ENCODE measurements around the gene TBXT. TPM values are rescaled to one million over a fixed set of nuclear protein-coding genes. Genes with fewer than 3 reads are reported as not detected.

The TBXT gene
- total RNA-seq, 1 experiment from 2014 or later, result 0.31 TPM

GRCh38 chr6:166173281-166173951 lies 5.8 kb upstream of the TBXT start:
- no peak overlapping the region for H4K91ac ChIP-seq (ENCODE audit: insufficient read length, low read depth, low read length)
- no peaks in the 10 kb centered on the region; the same call in 1 of the 2 replicates for H3K4me1 ChIP-seq (ENCODE audit: insufficient read depth, low read length)
- H3K23me2 ChIP-seq (ENCODE audit: insufficient read length, low read depth, low read length, poor library complexity, severe bottlenecking), result peaks cover 15% of the 10 kb centered on the region
- no peak overlapping the region for H3K9ac ChIP-seq (ENCODE audit: extremely low read depth, insufficient read length, low read length)
- H3K23ac ChIP-seq (ENCODE audit: insufficient read length, low read depth, low read length), result no peak overlapping the region
- H3K4ac ChIP-seq (ENCODE audit: low read depth, low read length), result no peak overlapping the region
- TF ChIP-seq CTCF (conservative IDR thresholded peaks at IDR 0.05), result no peak
- H3K27ac Mint-ChIP-seq, result no peak overlapping the region
- H3K79me1 ChIP-seq (ENCODE audit: insufficient read depth, low read depth, low read length, poor library complexity, severe bottlenecking), result no peaks in the 10 kb centered on the region
- H4K20me1 ChIP-seq (ENCODE audit: control insufficient read depth, insufficient read depth, insufficient read length), result no peaks in the 10 kb centered on the region
- no peaks in the 10 kb centered on the region for H3K79me2 ChIP-seq (ENCODE audit: insufficient read depth, low read length)
- H3K9me3 ChIP-seq (ENCODE audit: control insufficient read depth, low read depth, low read length), result no peaks in the 10 kb centered on the region
- no peak overlapping the region for H2BK12ac ChIP-seq (ENCODE audit: insufficient read length, low read depth, low read length)
- no peak overlapping the region for H3K18ac ChIP-seq (ENCODE audit: insufficient read length, low read depth, low read length)
- H3T11ph ChIP-seq (ENCODE audit: low read length), result no peak overlapping the region
- peaks cover 44% of the 10 kb centered on the region for H3K27me3 ChIP-seq (ENCODE audit: insufficient read depth, low read length)
- H2BK120ac ChIP-seq (ENCODE audit: low read depth, low read length, poor library complexity, severe bottlenecking), result no peak overlapping the region
- no peak overlapping the region for H2AK5ac ChIP-seq (ENCODE audit: insufficient read length, low read length)
- peaks cover 16 to 17% of the 10 kb centered on the region in 2 experiments for H3K4me1 Mint-ChIP-seq
- no CpG with 5 or more reads among the region's 9 CpGs for WGBS (ENCODE audit: extremely low coverage, insufficient read length, low lambda C conversion rate)
- no peak overlapping the region for H3K56ac ChIP-seq (ENCODE audit: insufficient read length, low read depth, low read length)
- no peak overlapping the region for H4K5ac ChIP-seq (ENCODE audit: insufficient read length, low read depth, low read length)
- peaks cover 21% of the 10 kb centered on the region for H3K27me3 Mint-ChIP-seq (ENCODE audit: low read depth)
- peak overlapping the region; percentile 12 for H3K4me2 ChIP-seq (ENCODE audit: insufficient read depth, insufficient read length, low read length)
- H2BK15ac ChIP-seq (ENCODE audit: low read depth, low read length), result no peak overlapping the region
- no peak overlapping the region for H2BK20ac ChIP-seq (ENCODE audit: low read depth, low read length, poor library complexity, severe bottlenecking)
- no peak overlapping the region for H4K8ac ChIP-seq (replicated peaks; ENCODE audit: insufficient read length, low read depth, low read length)
- DNase-seq, result peak; percentile 82
- no peak overlapping the region; the same call in 1 of the 2 replicates for H3K14ac ChIP-seq (ENCODE audit: insufficient read depth, low read length)
- peak overlapping the region; percentile 32 for H2AFZ ChIP-seq (ENCODE audit: low read length)
- peaks cover 0 to under 1% (median 0%) of the 10 kb centered on the region in 3 experiments; a peak in 1 of 7 replicates for H3K36me3 Mint-ChIP-seq (ENCODE audit: insufficient read depth in 1 of 3, low read depth in 3 of 3)
- H3K4me3 Mint-ChIP-seq, result no peak overlapping the region
- peaks cover 0 to 4% of the 10 kb centered on the region in 2 experiments; a peak in 1 of 5 replicates for H3K9me3 Mint-ChIP-seq
- H3K27ac ChIP-seq (ENCODE audit: insufficient read length, low read depth, low read length), result no peak overlapping the region
- no peak overlapping the region for H2BK5ac ChIP-seq (ENCODE audit: insufficient read length, low read length)
